ENCODE results near the gene SPAG4. TPM values are rescaled to one million over a fixed set of nuclear protein-coding genes. Genes with fewer than 3 reads are reported as not detected.

The SPAG4 gene
- total RNA-seq, 1 donor from 2014 or later: 15.2 TPM

- Mint-ChIP-seq H3K4me1 (ENCODE audit: unreplicated experiment) (no peaks in the 10 kb centered on the region), H3K36me3 (ENCODE audit: low read depth, unreplicated experiment) (peaks cover 34% of the 10 kb centered on the region), H3K27me3 (ENCODE audit: unreplicated experiment) (peaks cover under 1% of the 10 kb centered on the region), H3K9me3 (ENCODE audit: unreplicated experiment) (no peaks in the 10 kb centered on the region), H3K4me3 (ENCODE audit: unreplicated experiment) (peak overlapping the region; percentile 42), H3K27ac (ENCODE audit: unreplicated experiment) (no peak overlapping the region)
- DNase-seq (ENCODE audit: low spot score): no peak
- TF ChIP-seq CTCF (IDR thresholded peaks at IDR 0.05; ENCODE audit: unreplicated experiment): no peak
Observed at GRCh38 chr20:35626386-35627001, 10.9 kb downstream of the SPAG4 start.

GRCh38 chr20:35627121-35627520, 11.5 kb downstream of the SPAG4 start:
- DNase-seq (ENCODE audit: low spot score): no peak
- no peaks in the 10 kb centered on the region for H3K4me1 Mint-ChIP-seq (ENCODE audit: unreplicated experiment)
- no peaks in the 10 kb centered on the region for H3K27me3 Mint-ChIP-seq (ENCODE audit: unreplicated experiment)
- H3K27ac Mint-ChIP-seq (ENCODE audit: unreplicated experiment): no peak overlapping the region
- no peak for TF ChIP-seq CTCF (IDR thresholded peaks at IDR 0.05; ENCODE audit: unreplicated experiment)
- peaks cover 40% of the 10 kb centered on the region for H3K36me3 Mint-ChIP-seq (ENCODE audit: low read depth, unreplicated experiment)
- no peak overlapping the region for H3K4me3 Mint-ChIP-seq (ENCODE audit: unreplicated experiment)
- no peaks in the 10 kb centered on the region for H3K9me3 Mint-ChIP-seq (ENCODE audit: unreplicated experiment)

- Mint-ChIP-seq H3K4me1 (ENCODE audit: unreplicated experiment) (no peaks in the 10 kb centered on the region), H3K36me3 (ENCODE audit: low read depth, unreplicated experiment) (peaks cover 47% of the 10 kb centered on the region), H3K27ac (ENCODE audit: unreplicated experiment) (no peak overlapping the region), H3K9me3 (ENCODE audit: unreplicated experiment) (no peaks in the 10 kb centered on the region), H3K27me3 (ENCODE audit: unreplicated experiment) (no peaks in the 10 kb centered on the region), H3K4me3 (ENCODE audit: unreplicated experiment) (no peak overlapping the region)
- TF ChIP-seq CTCF (IDR thresholded peaks at IDR 0.05; ENCODE audit: unreplicated experiment): no peak
- no peak for DNase-seq (ENCODE audit: low spot score)
Observed at GRCh38 chr20:35629427-35630145, 14.0 kb downstream of the SPAG4 start.

- peaks cover 45% of the 10 kb centered on the region for H3K36me3 Mint-ChIP-seq (ENCODE audit: low read depth, unreplicated experiment)
- no peak overlapping the region for H3K27ac Mint-ChIP-seq (ENCODE audit: unreplicated experiment)
- TF ChIP-seq CTCF (IDR thresholded peaks at IDR 0.05; ENCODE audit: unreplicated experiment): no peak
- H3K27me3 Mint-ChIP-seq (ENCODE audit: unreplicated experiment): no peaks in the 10 kb centered on the region
- H3K4me1 Mint-ChIP-seq (ENCODE audit: unreplicated experiment): no peaks in the 10 kb centered on the region
- H3K9me3 Mint-ChIP-seq (ENCODE audit: unreplicated experiment): no peaks in the 10 kb centered on the region
- H3K4me3 Mint-ChIP-seq (ENCODE audit: unreplicated experiment): no peak overlapping the region
- DNase-seq (ENCODE audit: low spot score): no peak
Observed at GRCh38 chr20:35630636-35631035, 15.0 kb downstream of the SPAG4 start.

- peaks cover 28% of the 10 kb centered on the region for H3K36me3 Mint-ChIP-seq (ENCODE audit: low read depth, unreplicated experiment)
- no peak for DNase-seq (ENCODE audit: low spot score)
- no peak overlapping the region for H3K4me3 Mint-ChIP-seq (ENCODE audit: unreplicated experiment)
- no peaks in the 10 kb centered on the region for H3K4me1 Mint-ChIP-seq (ENCODE audit: unreplicated experiment)
- no peak overlapping the region for H3K27ac Mint-ChIP-seq (ENCODE audit: unreplicated experiment)
- TF ChIP-seq CTCF (IDR thresholded peaks at IDR 0.05; ENCODE audit: unreplicated experiment): no peak
- no peaks in the 10 kb centered on the region for H3K9me3 Mint-ChIP-seq (ENCODE audit: unreplicated experiment)
- peaks cover 1% of the 10 kb centered on the region for H3K27me3 Mint-ChIP-seq (ENCODE audit: unreplicated experiment)
Observed at GRCh38 chr20:35632539-35633115, 17.0 kb downstream of the SPAG4 start.
